Activated CD8-positive, alpha-beta memory T cell treated with anti-CD3 and anti-CD28 coated beads, Interleukin-2, amount 50 U/mL, for 24 hours (primary cell): ENCODE data around the gene HAUS6.
"Not testable (repeated sequence)": the region's sequence is repeated elsewhere in the genome, so short reads cannot be mapped to it uniquely, and the experiment has no call there.

Source experiments
- DNase-seq: peaks from one replicate; pipeline ENCODE4 v3.0.0-alpha.2; 2020; ENCODE audit errors: extremely low read depth

Gene HAUS6

GRCh38 chr9:19117039-19117716, 14.5 kb upstream of the HAUS6 start:
- DNase-seq, result no peak

- no peak for DNase-seq
Observed at GRCh38 chr9:19116107-19116790, 13.5 kb upstream of the HAUS6 start.

- DNase-seq, result no peak
Observed at GRCh38 chr9:19114680-19115270, 12.1 kb upstream of the HAUS6 start.

GRCh38 chr9:19113964-19114679, 11.4 kb upstream of the HAUS6 start:
- no peak for DNase-seq

GRCh38 chr9:19113064-19113611, 10.4 kb upstream of the HAUS6 start:
- not testable (repeated sequence) for DNase-seq

- no peak for DNase-seq
Observed at GRCh38 chr9:19108038-19108437, 5.3 kb upstream of the HAUS6 start.

- DNase-seq, result no peak
Observed at GRCh38 chr9:19104515-19105282, 2.0 kb upstream of the HAUS6 start.

- DNase-seq, result no peak
Observed at GRCh38 chr9:19102181-19102630, 498 bp downstream of the HAUS6 start.

GRCh38 chr9:19101203-19101602, 1.5 kb downstream of the HAUS6 start:
- no peak for DNase-seq

GRCh38 chr9:19097431-19097830, 5.3 kb downstream of the HAUS6 start:
- DNase-seq, result not testable (repeated sequence)

GRCh38 chr9:19087106-19088000, 15.4 kb downstream of the HAUS6 start:
- DNase-seq, result no peak

- no peak for DNase-seq
Observed at GRCh38 chr9:19085295-19085694, 17.4 kb downstream of the HAUS6 start.

- no peak for DNase-seq
Observed at GRCh38 chr9:19074836-19075235, 27.9 kb downstream of the HAUS6 start.

- no peak for DNase-seq
Observed at GRCh38 chr9:19074229-19074628, 28.5 kb downstream of the HAUS6 start.

GRCh38 chr9:19057033-19057432, 45.7 kb downstream of the HAUS6 start:
- no peak for DNase-seq

GRCh38 chr9:19050637-19051591, 51.8 kb downstream of the HAUS6 start:
- DNase-seq, result no peak

GRCh38 chr9:19049917-19050636, 52.6 kb downstream of the HAUS6 start:
- DNase-seq, result no peak
